WTC11 (cell line): ENCODE data around the gene NQO1. TPM values are rescaled to one million over a fixed set of nuclear protein-coding genes. Genes with fewer than 3 reads are reported as not detected.

Experiments
- ATAC-seq: fragments of 200-7000 bp; cut with Tn5 transposase; 2 replicates; pipeline ENCODE4 v1.10.0; 2021; ENCODE audit warnings: mild to moderate bottlenecking, moderate library complexity
- CTCF ChIA-PET: fragments of 300-600 bp; sonication (Branson Sonifier 250); formaldehyde crosslinking; loops from one replicate; lab custom pipeline; 2021; ENCODE audit warnings: antibody characterized with exemption; lab: Charles Lee
- POLR2A ChIA-PET: fragments of 350-600 bp; sonication (Branson Sonifier 250); formaldehyde crosslinking; loops from one replicate; lab custom pipeline; 2021; ENCODE audit warnings: antibody characterized with exemption; lab: Charles Lee
- DNase-seq: peaks from one replicate; pipeline ENCODE4 v3.0.0; 2021; ENCODE audit warnings: low spot score
- H3K27ac Mint-ChIP-seq: 2 replicates; pipeline ENCODE4 v1.8.0; 2021; ENCODE audit warnings: mixed read lengths
- H3K27me3 Mint-ChIP-seq: 2 replicates; pipeline ENCODE4 v1.8.0; 2021; ENCODE audit warnings: low read depth, mild to moderate bottlenecking, moderate library complexity, mixed read lengths
- H3K36me3 Mint-ChIP-seq: 2 replicates; pipeline ENCODE4 v1.8.0; 2021; ENCODE audit warnings: mixed read lengths
- H3K4me1 Mint-ChIP-seq: 2 replicates; pipeline ENCODE4 v1.8.0; 2022; ENCODE audit warnings: mixed read lengths
- H3K4me3 Mint-ChIP-seq: 2 replicates; pipeline ENCODE4 v1.8.0; 2021; ENCODE audit warnings: mild to moderate bottlenecking, moderate library complexity, mixed read lengths
- H3K9me3 Mint-ChIP-seq: 2 replicates; pipeline ENCODE4 v1.8.0; 2021; ENCODE audit warnings: mixed read lengths
- ATF1 ChIP-seq: sonication (generic); formaldehyde crosslinking; IDR thresholded peaks from 2 replicates; pipeline ENCODE4 v1.8.1; 2023; ENCODE audit warnings: mild to moderate bottlenecking, moderate library complexity, missing genetic modification reagents
- CBFB ChIP-seq: sonication (generic); formaldehyde crosslinking; IDR thresholded peaks from 2 replicates; pipeline ENCODE4 v1.8.1; 2022; ENCODE audit warnings: mild to moderate bottlenecking, low read depth, missing genetic modification reagents
- ELF4 ChIP-seq: sonication (generic); formaldehyde crosslinking; IDR thresholded peaks from 2 replicates; pipeline ENCODE4 v1.8.1; 2022; ENCODE audit warnings: low read depth, mild to moderate bottlenecking, moderate library complexity, missing genetic modification reagents
- GABPB1 ChIP-seq: sonication (generic); formaldehyde crosslinking; IDR thresholded peaks from 2 replicates; pipeline ENCODE4 v1.8.1; 2023; ENCODE audit warnings: mild to moderate bottlenecking, missing genetic modification reagents
- RORB ChIP-seq: fragments of 250-450 bp; sonication (Bioruptor Pico); IDR thresholded peaks from 2 replicates; pipeline ENCODE4 v1.9.0; 2021; ENCODE audit warnings: mild to moderate bottlenecking
- TCF7 ChIP-seq: sonication (generic); formaldehyde crosslinking; IDR thresholded peaks from 2 replicates; pipeline ENCODE4 v1.8.0; 2022; ENCODE audit warnings: mild to moderate bottlenecking, low read depth, missing genetic modification reagents, moderate library complexity
- TP53 ChIP-seq: sonication (generic); formaldehyde crosslinking; IDR thresholded peaks from 2 replicates; pipeline ENCODE4 v1.8.1; 2023; ENCODE audit warnings: mild to moderate bottlenecking, missing genetic modification reagents
- ZBTB21 ChIP-seq: sonication (generic); formaldehyde crosslinking; IDR thresholded peaks from 2 replicates; pipeline ENCODE4 v1.8.1; 2023; ENCODE audit warnings: mild to moderate bottlenecking, missing genetic modification reagents, borderline replicate concordance
- ZNF138 ChIP-seq: sonication (generic); formaldehyde crosslinking; conservative IDR thresholded peaks from 2 replicates; pipeline ENCODE4 v1.8.1; 2022; ENCODE audit warnings: mild to moderate bottlenecking, moderate library complexity, missing genetic modification reagents
- ZNF317 ChIP-seq: sonication (generic); formaldehyde crosslinking; IDR thresholded peaks from 2 replicates; pipeline ENCODE4 v1.8.1; 2023; ENCODE audit warnings: low read depth, mild to moderate bottlenecking, moderate library complexity, missing genetic modification reagents, borderline replicate concordance
- total RNA-seq: library from RNA; stranded (reverse); gene quantifications from 3 replicates; pipeline ENCODE4 v1.2.3, GENCODE V29; 2021
- TF ChIP-seq, protein P1 (sequence below): sonication (generic); formaldehyde crosslinking; IDR thresholded peaks from 2 replicates; pipeline ENCODE4 v1.8.1; 2022; ENCODE audit warnings: mild to moderate bottlenecking, missing genetic modification reagents, moderate library complexity, borderline replicate concordance
- TF ChIP-seq, protein P2 (sequence below): sonication (generic); formaldehyde crosslinking; IDR thresholded peaks from 2 replicates; pipeline ENCODE4 v1.8.0; 2022; ENCODE audit warnings: mild to moderate bottlenecking, missing genetic modification reagents
- TF ChIP-seq, protein P3 (sequence below): sonication (generic); formaldehyde crosslinking; conservative IDR thresholded peaks from 2 replicates; pipeline ENCODE4 v1.8.1; 2022; ENCODE audit warnings: mild to moderate bottlenecking, missing genetic modification reagents
- TF ChIP-seq, protein P4 (sequence below): sonication (generic); formaldehyde crosslinking; IDR thresholded peaks from 2 replicates; pipeline ENCODE4 v1.8.1; 2023; ENCODE audit warnings: mild to moderate bottlenecking, missing genetic modification reagents
- TF ChIP-seq, protein P5 (sequence below): sonication (generic); formaldehyde crosslinking; IDR thresholded peaks from 2 replicates; pipeline ENCODE4 v1.8.1; 2023; ENCODE audit warnings: mild to moderate bottlenecking, missing genetic modification reagents
- TF ChIP-seq, protein P6 (sequence below): sonication (generic); formaldehyde crosslinking; IDR thresholded peaks from 2 replicates; pipeline ENCODE4 v1.8.1; 2022; ENCODE audit warnings: missing genetic modification reagents, borderline replicate concordance
- TF ChIP-seq, protein P7 (sequence below): sonication (generic); formaldehyde crosslinking; IDR thresholded peaks from 2 replicates; pipeline ENCODE4 v1.8.1; 2023; ENCODE audit warnings: mild to moderate bottlenecking, missing genetic modification reagents, borderline replicate concordance
- TF ChIP-seq, protein P8 (sequence below): fragments of 250-450 bp; sonication (Bioruptor Pico); IDR thresholded peaks from 2 replicates; pipeline ENCODE4 v1.9.0; 2021; ENCODE audit warnings: mild to moderate bottlenecking, borderline replicate concordance

The NQO1 gene
- total RNA-seq, 1 experiment from 2014 or later: 38.9 TPM

DNA sequence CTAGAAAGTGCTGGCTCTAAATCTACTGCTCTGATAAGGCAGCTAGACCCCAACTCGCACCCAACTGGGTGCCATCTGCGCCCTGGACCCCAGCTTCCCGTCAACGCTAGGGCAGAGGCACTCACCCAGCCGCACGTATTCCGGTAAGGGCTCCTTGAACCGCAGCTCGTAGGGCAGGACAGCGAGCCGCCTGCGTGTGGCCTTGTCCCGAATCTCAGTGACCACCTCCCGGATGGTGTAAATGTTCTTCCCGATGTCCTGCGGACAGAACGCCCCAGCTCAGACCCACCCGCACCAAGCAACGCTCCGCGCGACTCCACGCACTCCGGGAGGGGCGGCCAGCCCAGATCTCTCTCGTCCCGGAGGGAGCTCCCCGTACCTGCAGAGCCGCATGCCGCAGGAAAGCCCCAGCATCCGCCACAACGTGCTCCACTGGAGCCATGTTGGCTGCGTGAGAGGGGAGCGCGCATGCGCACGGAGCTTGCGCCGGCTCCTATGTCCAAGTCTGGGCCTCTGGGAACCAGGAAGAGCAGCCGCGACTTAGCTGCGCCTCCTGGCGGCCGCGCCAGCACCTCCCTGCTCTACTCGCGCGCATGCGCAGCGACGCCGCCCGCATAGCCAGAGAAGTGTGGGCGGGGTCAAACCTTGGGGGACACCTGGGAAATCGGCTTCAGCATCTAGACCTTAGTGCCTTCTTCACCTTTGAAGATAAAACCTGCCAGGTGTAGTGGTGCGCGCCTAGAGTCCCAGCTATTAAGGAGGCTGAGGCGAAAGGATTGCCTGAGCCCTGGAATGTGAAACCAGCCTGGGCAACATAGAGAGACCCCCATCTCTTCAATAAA, 28.3 kb upstream of the NQO1 start, which contains the start of gene NOB1:
Gene NOB1, minus strand, starts transcription at position 458 of the 842 bp plus-strand sequence. Its CDS starts 16 bp downstream, at position 442.
- no peaks in the 10 kb centered on the region for H3K9me3 Mint-ChIP-seq
- DNase-seq: peak; percentile 99
- H3K4me1 Mint-ChIP-seq: peaks cover 11% of the 10 kb centered on the region
- H3K36me3 Mint-ChIP-seq: peaks cover 31% of the 10 kb centered on the region
- POLR2A ChIA-PET: interaction anchor here (0.5 to 1.4 kb wide), 7 partner anchors 8 to 522 kb away, joined by 3 to 7 read pairs (median 4); no protein-coding TSS in a partner anchor
- CTCF ChIA-PET: interaction anchor here (0.5 to 2.7 kb wide), 39 partner anchors 9 to 538 kb away, joined by 3 to 36 read pairs (median 5); partner anchors contain the start of gene NQO1
- H3K27me3 Mint-ChIP-seq: peaks cover 35% of the 10 kb centered on the region
- peak within 1 kb of the TSS; percentile 100 for H3K4me3 Mint-ChIP-seq
- peak; percentile 93 for ATAC-seq
- H3K27ac Mint-ChIP-seq: peak within 1 kb of the TSS; percentile 98
- TF ChIP-seq ZNF317 (CRISPR knock-in tag): no peak
- TF ChIP-seq, protein P1, sequence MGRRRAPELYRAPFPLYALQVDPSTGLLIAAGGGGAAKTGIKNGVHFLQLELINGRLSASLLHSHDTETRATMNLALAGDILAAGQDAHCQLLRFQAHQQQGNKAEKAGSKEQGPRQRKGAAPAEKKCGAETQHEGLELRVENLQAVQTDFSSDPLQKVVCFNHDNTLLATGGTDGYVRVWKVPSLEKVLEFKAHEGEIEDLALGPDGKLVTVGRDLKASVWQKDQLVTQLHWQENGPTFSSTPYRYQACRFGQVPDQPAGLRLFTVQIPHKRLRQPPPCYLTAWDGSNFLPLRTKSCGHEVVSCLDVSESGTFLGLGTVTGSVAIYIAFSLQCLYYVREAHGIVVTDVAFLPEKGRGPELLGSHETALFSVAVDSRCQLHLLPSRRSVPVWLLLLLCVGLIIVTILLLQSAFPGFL (CRISPR knock-in tag): no peak
- 0 out of 2 replicates have a peak, but pooled peaks have one; percentile 72 for TF ChIP-seq ATF1 (CRISPR knock-in tag)
- TF ChIP-seq, protein P2, sequence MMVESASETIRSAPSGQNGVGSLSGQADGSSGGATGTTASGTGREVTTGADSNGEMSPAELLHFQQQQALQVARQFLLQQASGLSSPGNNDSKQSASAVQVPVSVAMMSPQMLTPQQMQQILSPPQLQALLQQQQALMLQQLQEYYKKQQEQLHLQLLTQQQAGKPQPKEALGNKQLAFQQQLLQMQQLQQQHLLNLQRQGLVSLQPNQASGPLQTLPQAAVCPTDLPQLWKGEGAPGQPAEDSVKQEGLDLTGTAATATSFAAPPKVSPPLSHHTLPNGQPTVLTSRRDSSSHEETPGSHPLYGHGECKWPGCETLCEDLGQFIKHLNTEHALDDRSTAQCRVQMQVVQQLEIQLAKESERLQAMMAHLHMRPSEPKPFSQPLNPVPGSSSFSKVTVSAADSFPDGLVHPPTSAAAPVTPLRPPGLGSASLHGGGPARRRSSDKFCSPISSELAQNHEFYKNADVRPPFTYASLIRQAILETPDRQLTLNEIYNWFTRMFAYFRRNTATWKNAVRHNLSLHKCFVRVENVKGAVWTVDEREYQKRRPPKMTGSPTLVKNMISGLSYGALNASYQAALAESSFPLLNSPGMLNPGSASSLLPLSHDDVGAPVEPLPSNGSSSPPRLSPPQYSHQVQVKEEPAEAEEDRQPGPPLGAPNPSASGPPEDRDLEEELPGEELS: no peak
- TF ChIP-seq, protein P3, sequence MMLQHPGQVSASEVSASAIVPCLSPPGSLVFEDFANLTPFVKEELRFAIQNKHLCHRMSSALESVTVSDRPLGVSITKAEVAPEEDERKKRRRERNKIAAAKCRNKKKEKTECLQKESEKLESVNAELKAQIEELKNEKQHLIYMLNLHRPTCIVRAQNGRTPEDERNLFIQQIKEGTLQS (CRISPR knock-in tag): no peak
- TF ChIP-seq ZBTB21 (CRISPR knock-in tag): no peak
- TF ChIP-seq RORB (CRISPR knock-in tag): no peak
- peak; percentile 81; the same call in 1 of the 2 replicates for TF ChIP-seq GABPB1 (CRISPR knock-in tag)
- no peak for TF ChIP-seq ZNF138 (CRISPR knock-in tag)
- TF ChIP-seq, protein P4, sequence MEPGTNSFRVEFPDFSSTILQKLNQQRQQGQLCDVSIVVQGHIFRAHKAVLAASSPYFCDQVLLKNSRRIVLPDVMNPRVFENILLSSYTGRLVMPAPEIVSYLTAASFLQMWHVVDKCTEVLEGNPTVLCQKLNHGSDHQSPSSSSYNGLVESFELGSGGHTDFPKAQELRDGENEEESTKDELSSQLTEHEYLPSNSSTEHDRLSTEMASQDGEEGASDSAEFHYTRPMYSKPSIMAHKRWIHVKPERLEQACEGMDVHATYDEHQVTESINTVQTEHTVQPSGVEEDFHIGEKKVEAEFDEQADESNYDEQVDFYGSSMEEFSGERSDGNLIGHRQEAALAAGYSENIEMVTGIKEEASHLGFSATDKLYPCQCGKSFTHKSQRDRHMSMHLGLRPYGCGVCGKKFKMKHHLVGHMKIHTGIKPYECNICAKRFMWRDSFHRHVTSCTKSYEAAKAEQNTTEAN (CRISPR knock-in tag): peak; percentile 76; the same call in 1 of the 2 replicates
- TF ChIP-seq TCF7 (CRISPR knock-in tag): no peak
- no peak for TF ChIP-seq CBFB
- TF ChIP-seq, protein P5, sequence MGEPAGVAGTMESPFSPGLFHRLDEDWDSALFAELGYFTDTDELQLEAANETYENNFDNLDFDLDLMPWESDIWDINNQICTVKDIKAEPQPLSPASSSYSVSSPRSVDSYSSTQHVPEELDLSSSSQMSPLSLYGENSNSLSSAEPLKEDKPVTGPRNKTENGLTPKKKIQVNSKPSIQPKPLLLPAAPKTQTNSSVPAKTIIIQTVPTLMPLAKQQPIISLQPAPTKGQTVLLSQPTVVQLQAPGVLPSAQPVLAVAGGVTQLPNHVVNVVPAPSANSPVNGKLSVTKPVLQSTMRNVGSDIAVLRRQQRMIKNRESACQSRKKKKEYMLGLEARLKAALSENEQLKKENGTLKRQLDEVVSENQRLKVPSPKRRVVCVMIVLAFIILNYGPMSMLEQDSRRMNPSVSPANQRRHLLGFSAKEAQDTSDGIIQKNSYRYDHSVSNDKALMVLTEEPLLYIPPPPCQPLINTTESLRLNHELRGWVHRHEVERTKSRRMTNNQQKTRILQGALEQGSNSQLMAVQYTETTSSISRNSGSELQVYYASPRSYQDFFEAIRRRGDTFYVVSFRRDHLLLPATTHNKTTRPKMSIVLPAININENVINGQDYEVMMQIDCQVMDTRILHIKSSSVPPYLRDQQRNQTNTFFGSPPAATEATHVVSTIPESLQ (CRISPR knock-in tag): no peak
- TF ChIP-seq, protein P6, sequence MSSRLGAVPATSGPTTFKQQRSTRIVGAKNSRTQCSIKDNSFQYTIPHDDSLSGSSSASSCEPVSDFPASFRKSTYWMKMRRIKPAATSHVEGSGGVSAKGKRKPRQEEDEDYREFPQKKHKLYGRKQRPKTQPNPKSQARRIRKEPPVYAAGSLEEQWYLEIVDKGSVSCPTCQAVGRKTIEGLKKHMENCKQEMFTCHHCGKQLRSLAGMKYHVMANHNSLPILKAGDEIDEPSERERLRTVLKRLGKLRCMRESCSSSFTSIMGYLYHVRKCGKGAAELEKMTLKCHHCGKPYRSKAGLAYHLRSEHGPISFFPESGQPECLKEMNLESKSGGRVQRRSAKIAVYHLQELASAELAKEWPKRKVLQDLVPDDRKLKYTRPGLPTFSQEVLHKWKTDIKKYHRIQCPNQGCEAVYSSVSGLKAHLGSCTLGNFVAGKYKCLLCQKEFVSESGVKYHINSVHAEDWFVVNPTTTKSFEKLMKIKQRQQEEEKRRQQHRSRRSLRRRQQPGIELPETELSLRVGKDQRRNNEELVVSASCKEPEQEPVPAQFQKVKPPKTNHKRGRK (CRISPR knock-in tag): no peak
- TF ChIP-seq, protein P7, sequence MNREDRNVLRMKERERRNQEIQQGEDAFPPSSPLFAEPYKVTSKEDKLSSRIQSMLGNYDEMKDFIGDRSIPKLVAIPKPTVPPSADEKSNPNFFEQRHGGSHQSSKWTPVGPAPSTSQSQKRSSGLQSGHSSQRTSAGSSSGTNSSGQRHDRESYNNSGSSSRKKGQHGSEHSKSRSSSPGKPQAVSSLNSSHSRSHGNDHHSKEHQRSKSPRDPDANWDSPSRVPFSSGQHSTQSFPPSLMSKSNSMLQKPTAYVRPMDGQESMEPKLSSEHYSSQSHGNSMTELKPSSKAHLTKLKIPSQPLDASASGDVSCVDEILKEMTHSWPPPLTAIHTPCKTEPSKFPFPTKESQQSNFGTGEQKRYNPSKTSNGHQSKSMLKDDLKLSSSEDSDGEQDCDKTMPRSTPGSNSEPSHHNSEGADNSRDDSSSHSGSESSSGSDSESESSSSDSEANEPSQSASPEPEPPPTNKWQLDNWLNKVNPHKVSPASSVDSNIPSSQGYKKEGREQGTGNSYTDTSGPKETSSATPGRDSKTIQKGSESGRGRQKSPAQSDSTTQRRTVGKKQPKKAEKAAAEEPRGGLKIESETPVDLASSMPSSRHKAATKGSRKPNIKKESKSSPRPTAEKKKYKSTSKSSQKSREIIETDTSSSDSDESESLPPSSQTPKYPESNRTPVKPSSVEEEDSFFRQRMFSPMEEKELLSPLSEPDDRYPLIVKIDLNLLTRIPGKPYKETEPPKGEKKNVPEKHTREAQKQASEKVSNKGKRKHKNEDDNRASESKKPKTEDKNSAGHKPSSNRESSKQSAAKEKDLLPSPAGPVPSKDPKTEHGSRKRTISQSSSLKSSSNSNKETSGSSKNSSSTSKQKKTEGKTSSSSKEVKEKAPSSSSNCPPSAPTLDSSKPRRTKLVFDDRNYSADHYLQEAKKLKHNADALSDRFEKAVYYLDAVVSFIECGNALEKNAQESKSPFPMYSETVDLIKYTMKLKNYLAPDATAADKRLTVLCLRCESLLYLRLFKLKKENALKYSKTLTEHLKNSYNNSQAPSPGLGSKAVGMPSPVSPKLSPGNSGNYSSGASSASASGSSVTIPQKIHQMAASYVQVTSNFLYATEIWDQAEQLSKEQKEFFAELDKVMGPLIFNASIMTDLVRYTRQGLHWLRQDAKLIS: no peak
- TF ChIP-seq, protein P8, sequence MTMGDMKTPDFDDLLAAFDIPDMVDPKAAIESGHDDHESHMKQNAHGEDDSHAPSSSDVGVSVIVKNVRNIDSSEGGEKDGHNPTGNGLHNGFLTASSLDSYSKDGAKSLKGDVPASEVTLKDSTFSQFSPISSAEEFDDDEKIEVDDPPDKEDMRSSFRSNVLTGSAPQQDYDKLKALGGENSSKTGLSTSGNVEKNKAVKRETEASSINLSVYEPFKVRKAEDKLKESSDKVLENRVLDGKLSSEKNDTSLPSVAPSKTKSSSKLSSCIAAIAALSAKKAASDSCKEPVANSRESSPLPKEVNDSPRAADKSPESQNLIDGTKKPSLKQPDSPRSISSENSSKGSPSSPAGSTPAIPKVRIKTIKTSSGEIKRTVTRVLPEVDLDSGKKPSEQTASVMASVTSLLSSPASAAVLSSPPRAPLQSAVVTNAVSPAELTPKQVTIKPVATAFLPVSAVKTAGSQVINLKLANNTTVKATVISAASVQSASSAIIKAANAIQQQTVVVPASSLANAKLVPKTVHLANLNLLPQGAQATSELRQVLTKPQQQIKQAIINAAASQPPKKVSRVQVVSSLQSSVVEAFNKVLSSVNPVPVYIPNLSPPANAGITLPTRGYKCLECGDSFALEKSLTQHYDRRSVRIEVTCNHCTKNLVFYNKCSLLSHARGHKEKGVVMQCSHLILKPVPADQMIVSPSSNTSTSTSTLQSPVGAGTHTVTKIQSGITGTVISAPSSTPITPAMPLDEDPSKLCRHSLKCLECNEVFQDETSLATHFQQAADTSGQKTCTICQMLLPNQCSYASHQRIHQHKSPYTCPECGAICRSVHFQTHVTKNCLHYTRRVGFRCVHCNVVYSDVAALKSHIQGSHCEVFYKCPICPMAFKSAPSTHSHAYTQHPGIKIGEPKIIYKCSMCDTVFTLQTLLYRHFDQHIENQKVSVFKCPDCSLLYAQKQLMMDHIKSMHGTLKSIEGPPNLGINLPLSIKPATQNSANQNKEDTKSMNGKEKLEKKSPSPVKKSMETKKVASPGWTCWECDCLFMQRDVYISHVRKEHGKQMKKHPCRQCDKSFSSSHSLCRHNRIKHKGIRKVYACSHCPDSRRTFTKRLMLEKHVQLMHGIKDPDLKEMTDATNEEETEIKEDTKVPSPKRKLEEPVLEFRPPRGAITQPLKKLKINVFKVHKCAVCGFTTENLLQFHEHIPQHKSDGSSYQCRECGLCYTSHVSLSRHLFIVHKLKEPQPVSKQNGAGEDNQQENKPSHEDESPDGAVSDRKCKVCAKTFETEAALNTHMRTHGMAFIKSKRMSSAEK (CRISPR knock-in tag): no peak
- no peak for TF ChIP-seq TP53 (CRISPR knock-in tag)
- TF ChIP-seq ELF4: no peak
